Activated T-helper 2 cell treated with anti-CD3 and anti-CD28 coated beads, Interferon-gamma antibody, Interleukin-2, Interleukin-4, amounts not matched to agents 10 μg/mL and 5 μg/mL and 100 μg/mL, durations not matched to agents 14 hours and 24 hours and 36 hours (primary cell): Measurements from ENCODE around the gene CCT2. TPM values are rescaled to one million over a fixed set of nuclear protein-coding genes. Genes with fewer than 3 reads are reported as not detected.
"Not testable (repeated sequence)": the region's sequence is repeated elsewhere in the genome, so short reads cannot be mapped to it uniquely, and the experiment has no call there.

ENCODE experiments used
- DNase-seq: peaks from one replicate; pipeline ENCODE4 v3.0.0; 2021; ENCODE audit warnings: low spot score
- H3K27ac Mint-ChIP-seq: one replicate; pipeline ENCODE4 v1.8.0; 2021; ENCODE audit warnings: mixed read lengths
- H3K27me3 Mint-ChIP-seq: one replicate; pipeline ENCODE4 v1.8.0; 2021; ENCODE audit warnings: low read depth, mixed read lengths
- H3K36me3 Mint-ChIP-seq: one replicate; pipeline ENCODE4 v1.8.0; 2021; ENCODE audit warnings: low read depth, mixed read lengths
- H3K4me1 Mint-ChIP-seq: one replicate; pipeline ENCODE4 v1.8.0; 2021; ENCODE audit warnings: low read depth, mixed read lengths
- H3K4me3 Mint-ChIP-seq: one replicate; pipeline ENCODE4 v1.8.0; 2021; ENCODE audit warnings: low read depth, mild to moderate bottlenecking, moderate library complexity, mixed read lengths
- H3K9me3 Mint-ChIP-seq: one replicate; pipeline ENCODE4 v1.8.0; 2021; ENCODE audit warnings: mixed read lengths
- intact Hi-C: fragments of 100-400 bp; cut with micrococcal nuclease; formaldehyde crosslinking; loops from one replicate; pipeline ENCODE4 v1.15.1; 2023
- total RNA-seq: library from RNA; stranded (reverse); gene quantifications from 2 replicates; pipeline ENCODE4 v1.2.3, GENCODE V29; 2022

The CCT2 gene
- total RNA-seq, 1 donor from 2014 or later = 409 TPM

DNA sequence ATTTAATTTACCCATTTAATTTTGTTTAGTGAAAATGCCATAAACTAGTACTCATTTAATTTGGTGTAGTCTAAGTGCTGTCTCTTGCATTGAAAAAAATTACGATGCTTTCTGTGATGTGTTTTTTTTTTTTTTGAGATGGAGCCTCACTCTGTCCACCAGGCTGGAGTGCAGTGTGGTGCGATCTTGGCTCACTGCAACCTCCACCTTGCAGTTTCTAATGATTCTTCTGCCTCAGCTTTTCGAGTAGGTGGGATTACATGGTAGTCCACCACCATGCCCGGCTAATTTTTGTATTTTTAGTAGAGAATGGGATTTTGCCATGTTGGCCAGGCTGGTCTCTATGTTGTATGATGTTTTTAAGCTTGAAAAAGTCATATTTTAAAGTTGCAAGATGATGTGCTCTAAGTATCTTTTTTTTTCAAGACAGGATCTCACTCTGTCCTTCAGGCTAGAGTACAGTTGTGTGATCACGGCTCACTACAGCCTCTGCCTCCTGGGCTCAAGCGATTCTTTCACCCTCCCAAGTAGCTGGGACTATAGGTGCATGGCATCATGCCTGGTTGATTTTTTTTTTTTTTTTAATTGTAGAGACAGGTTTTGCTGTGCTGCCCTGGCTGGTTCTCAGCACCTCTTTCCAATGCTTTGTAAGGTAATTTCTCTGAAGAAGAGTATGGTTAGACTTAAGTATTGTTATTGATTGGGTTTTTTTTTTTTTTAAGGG lies 16.9 kb downstream of the CCT2 start:
- H3K4me1 Mint-ChIP-seq = no peaks in the 10 kb centered on the region
- intact Hi-C loops = no loop called here
- peaks cover 56% of the 10 kb centered on the region for H3K36me3 Mint-ChIP-seq
- no peak overlapping the region for H3K4me3 Mint-ChIP-seq
- no peak overlapping the region for H3K27ac Mint-ChIP-seq
- peaks cover 2% of the 10 kb centered on the region for H3K27me3 Mint-ChIP-seq
- peaks cover 4% of the 10 kb centered on the region for H3K9me3 Mint-ChIP-seq
- DNase-seq = no peak

DNA sequence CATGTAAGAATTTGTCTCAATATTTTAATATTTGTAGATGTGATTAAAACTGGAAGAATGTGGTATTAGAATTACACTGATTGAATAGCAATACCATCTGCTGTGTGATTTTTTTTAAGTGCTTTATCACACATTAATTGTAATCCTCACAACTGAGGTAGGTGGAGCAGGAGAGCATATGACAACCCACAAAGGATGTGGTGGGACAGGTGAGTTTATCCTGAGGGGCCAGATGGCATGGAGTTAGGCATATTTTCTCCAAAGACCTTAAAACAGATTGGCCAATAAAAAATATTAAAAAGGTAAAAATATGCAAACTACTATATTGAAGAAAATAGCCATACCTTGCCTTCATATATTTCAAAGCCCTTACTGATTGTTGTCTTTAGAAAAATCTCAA lies 17.7 kb downstream of the CCT2 start:
- DNase-seq = no peak

DNA sequence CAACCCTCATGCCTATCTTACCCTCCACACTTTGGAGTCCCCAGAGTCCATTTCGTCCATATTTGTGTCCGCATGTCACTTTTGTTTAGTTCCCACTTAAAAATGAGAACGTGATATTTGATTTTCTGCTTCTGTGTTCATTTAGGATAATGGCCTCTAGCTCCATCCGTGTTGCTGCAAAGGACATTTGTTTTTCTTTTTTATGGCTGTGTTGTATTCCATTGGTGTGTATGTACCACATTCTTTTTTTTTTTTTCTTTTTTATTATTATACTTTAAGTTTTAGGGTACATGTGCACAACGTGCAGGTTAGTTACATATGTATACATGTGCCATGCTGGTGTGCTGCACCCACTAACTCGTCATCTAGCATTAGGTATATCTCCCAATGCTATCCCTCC lies 18.3 kb downstream of the CCT2 start:
- H3K4me1 Mint-ChIP-seq, intact Hi-C loops, H3K27me3 Mint-ChIP-seq, DNase-seq, H3K27ac Mint-ChIP-seq, H3K9me3 Mint-ChIP-seq, H3K4me3 Mint-ChIP-seq: not testable (repeated sequence)
- peaks cover 43% of the 10 kb centered on the region for H3K36me3 Mint-ChIP-seq

More for the DNA sequence above, 17.7 kb downstream of the CCT2 start:
- H3K36me3 Mint-ChIP-seq = peaks cover 49% of the 10 kb centered on the region
- no peaks in the 10 kb centered on the region for H3K4me1 Mint-ChIP-seq
- no peak overlapping the region for H3K27ac Mint-ChIP-seq
- H3K4me3 Mint-ChIP-seq = no peak overlapping the region
- intact Hi-C loops = no loop called here
- H3K27me3 Mint-ChIP-seq = peaks cover 2% of the 10 kb centered on the region
- H3K9me3 Mint-ChIP-seq = peaks cover 4% of the 10 kb centered on the region

DNA sequence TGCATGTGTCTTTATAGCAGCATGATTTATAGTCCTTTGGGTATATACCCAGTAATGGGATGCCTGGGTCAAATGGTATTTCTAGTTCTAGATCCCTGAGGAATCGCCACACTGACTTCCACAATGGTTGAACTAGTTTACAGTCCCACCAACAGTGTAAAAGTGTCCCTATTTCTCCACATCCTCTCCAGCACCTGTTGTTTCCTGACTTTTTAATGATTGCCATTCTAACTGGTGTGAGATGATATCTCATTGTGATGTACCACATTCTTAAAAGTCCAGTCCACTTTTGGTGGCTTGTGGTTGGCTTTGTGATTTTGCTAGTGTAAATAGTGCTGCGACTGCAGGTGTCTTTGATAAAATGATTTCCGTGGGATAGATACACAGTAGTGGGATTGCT lies 19.0 kb downstream of the CCT2 start:
- DNase-seq, H3K27ac Mint-ChIP-seq, H3K4me1 Mint-ChIP-seq, intact Hi-C loops, H3K4me3 Mint-ChIP-seq, H3K9me3 Mint-ChIP-seq: not testable (repeated sequence)
- H3K36me3 Mint-ChIP-seq = peaks cover 38% of the 10 kb centered on the region
- H3K27me3 Mint-ChIP-seq = peaks cover 11% of the 10 kb centered on the region

DNA sequence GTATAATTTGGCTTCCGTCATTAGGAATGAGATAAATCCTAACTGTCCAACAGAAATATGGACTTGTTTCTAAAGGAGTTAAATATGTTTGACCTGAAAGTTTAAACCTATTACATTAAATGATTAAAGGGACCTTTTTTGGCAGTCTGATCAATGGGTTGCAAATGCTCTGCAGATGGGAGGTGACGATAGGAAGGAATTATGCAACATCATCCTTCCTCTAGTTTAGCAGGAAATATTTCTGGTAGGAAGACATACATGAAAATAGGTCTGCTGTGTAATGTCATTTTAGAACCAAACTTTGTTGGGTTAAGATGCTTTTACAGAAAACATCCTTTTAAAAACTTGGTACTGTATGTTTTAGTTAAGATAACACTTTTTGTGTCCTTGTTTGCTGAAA lies 22.9 kb downstream of the CCT2 start:
- peaks cover 6% of the 10 kb centered on the region for H3K36me3 Mint-ChIP-seq
- H3K27me3 Mint-ChIP-seq = peaks cover 15% of the 10 kb centered on the region
- no peaks in the 10 kb centered on the region for H3K4me1 Mint-ChIP-seq
- no peaks in the 10 kb centered on the region for H3K9me3 Mint-ChIP-seq
- no peak for DNase-seq
- intact Hi-C loops = no loop called here
- no peak overlapping the region for H3K27ac Mint-ChIP-seq
- no peak overlapping the region for H3K4me3 Mint-ChIP-seq

DNA sequence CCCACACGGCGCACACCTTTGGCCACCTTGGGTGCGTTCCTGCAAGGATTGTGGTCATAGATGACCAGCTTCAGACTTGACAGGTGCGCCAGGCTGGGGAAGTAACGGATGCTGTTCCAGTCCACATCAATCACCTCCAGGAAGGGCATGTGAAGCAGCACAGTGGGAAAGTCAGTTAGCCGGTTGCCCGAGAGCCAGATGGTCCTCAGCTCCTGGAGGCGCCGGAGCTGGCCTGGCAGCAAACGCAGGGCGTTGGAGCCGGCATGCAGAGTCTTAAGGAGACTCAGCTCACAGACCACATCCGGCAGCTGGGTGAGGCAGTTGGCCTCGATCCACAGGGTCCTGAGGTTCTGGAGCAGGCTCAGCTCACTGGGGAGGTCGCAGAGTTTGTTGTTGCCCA lies 24.9 kb downstream of the CCT2 start:
- DNase-seq = no peak
- Mint-ChIP-seq H3K4me3 (no peak overlapping the region), H3K36me3 (no peaks in the 10 kb centered on the region), H3K9me3 (no peaks in the 10 kb centered on the region), H3K27ac (no peak overlapping the region), H3K4me1 (no peaks in the 10 kb centered on the region), H3K27me3 (peaks cover 17% of the 10 kb centered on the region)
- intact Hi-C loops = no loop called here

DNA sequence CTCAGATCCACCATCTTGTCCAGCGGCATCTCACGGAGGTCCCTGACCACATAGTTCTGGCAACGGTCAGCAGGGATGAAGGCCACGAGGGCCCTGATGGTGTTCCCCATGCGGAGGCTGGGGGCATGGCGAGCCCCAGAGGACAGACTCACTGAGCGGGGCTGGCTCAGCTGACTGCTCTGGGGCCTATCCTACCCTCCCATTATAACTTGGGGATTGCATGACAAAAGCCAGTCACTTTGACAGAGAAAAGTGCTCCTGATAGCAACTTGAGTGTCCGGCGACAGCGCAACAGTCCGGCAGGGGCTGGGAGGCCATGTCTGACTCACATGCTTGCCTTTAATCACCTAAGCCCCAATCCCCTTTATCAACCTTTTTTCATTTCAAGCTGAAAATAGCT lies 25.5 kb downstream of the CCT2 start, which contains the start of gene LRRC10:
LRRC10 (minus strand) TSS at position 179 of the 400 bp plus-strand sequence; CDS start at position 110, 69 bp downstream.
- H3K4me3 Mint-ChIP-seq = no peak within 1 kb of the TSS
- intact Hi-C loops = no loop called here

DNA sequence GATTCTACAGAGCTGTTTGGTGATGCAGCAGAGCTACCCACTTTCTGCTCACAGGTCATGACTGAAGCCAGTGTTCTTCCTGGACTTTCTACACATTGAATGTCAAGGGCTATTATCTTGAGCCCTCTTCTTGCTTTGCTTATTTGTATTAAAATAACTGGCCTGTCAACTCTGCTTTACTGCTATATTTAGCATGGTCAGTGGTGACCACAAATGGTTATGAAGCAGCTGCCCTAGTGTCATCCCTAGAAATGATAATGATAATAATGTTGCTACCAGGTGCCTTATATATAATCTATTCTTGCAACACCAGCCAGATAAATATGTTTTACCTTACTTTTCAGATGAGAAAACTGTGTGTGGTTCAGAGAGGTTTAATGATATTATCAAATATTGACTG lies 28.1 kb downstream of the CCT2 start:
- no peak overlapping the region for H3K27ac Mint-ChIP-seq
- no peaks in the 10 kb centered on the region for H3K9me3 Mint-ChIP-seq

More for the DNA sequence above, 25.5 kb downstream of the CCT2 start, which contains the start of gene LRRC10:
- Mint-ChIP-seq H3K27ac (no peak within 1 kb of the TSS), H3K4me1 (no peaks in the 10 kb centered on the region), H3K27me3 (peaks cover 22% of the 10 kb centered on the region), H3K36me3 (no peaks in the 10 kb centered on the region), H3K9me3 (no peaks in the 10 kb centered on the region)
- DNase-seq = no peak

DNA sequence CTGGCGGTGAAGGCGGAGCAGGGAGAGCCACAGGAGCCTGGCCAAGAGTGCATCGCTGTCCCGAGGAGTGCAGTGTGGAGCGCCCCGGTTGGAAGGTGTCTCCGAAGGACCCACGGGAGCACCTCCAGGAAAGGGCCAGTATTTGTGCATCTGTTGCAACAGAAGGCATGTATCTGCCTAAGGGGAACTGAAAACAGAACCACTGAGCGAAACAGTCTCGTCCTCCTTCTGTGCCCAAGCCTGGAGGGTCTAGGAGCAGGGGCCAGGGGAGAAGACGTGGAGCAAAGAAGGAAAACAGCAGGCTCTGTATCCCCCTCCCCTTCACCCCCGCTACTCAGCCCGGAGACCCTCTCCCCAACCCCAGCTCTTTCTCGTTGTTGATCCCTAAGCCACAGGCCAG lies 30.8 kb downstream of the CCT2 start:
- peaks cover 15% of the 10 kb centered on the region for H3K27me3 Mint-ChIP-seq
- intact Hi-C loops = no loop called here
- no peaks in the 10 kb centered on the region for H3K36me3 Mint-ChIP-seq
- DNase-seq = no peak
- H3K9me3 Mint-ChIP-seq = no peaks in the 10 kb centered on the region
- H3K4me1 Mint-ChIP-seq = no peaks in the 10 kb centered on the region
- H3K27ac Mint-ChIP-seq = no peak overlapping the region
- no peak overlapping the region for H3K4me3 Mint-ChIP-seq

More for the DNA sequence above, 28.1 kb downstream of the CCT2 start:
- H3K4me1 Mint-ChIP-seq = no peaks in the 10 kb centered on the region
- no peaks in the 10 kb centered on the region for H3K36me3 Mint-ChIP-seq
- intact Hi-C loops = no loop called here
- H3K4me3 Mint-ChIP-seq = no peak overlapping the region
- peaks cover 21% of the 10 kb centered on the region for H3K27me3 Mint-ChIP-seq
- DNase-seq = no peak

DNA sequence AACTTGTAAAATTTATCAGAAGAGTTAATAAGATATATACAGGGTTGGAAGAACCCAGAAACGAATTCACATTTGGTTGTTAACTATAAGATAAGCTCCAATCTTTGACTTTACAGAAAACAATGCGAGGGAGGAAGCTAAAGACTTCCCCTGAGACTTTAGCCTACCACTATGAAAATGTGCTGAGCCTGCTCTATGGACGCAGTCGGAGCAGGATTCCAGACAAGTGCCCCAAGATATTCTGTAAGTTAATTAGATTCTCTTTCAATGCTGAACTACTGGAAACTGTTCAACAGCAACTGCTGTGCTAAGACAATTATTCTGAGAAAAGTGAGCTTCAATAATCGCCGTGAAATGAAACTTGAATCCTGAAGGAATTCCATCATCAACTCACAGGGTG lies 33.8 kb downstream of the CCT2 start:
- H3K4me3 Mint-ChIP-seq = no peak overlapping the region
- DNase-seq = no peak
- peaks cover 10% of the 10 kb centered on the region for H3K27me3 Mint-ChIP-seq
- no peaks in the 10 kb centered on the region for H3K9me3 Mint-ChIP-seq
- no peaks in the 10 kb centered on the region for H3K36me3 Mint-ChIP-seq
- no peaks in the 10 kb centered on the region for H3K4me1 Mint-ChIP-seq
- no peak overlapping the region for H3K27ac Mint-ChIP-seq
- intact Hi-C loops = no loop called here

DNA sequence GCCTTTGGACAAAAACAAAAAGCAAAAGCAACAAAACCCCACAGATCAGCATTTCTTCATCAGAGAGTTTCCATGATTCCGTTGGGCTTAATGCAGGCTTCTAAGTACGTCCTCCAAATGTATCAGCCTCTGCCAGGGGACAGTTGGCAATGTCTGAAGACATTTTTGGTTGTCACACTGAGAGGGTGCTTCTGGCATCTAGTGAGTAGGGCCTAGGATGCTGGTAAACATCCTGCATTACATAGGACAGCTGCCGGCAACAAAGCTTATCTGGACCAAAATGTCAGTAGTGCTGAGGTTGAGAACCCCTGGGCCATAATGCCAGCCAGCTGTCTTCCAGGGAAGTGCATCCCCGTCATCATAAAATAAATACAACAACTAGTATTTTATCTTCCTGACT lies 34.8 kb downstream of the CCT2 start:
- peaks cover 10% of the 10 kb centered on the region for H3K27me3 Mint-ChIP-seq
- intact Hi-C loops = no loop called here
- H3K4me3 Mint-ChIP-seq = no peak overlapping the region
- H3K36me3 Mint-ChIP-seq = no peaks in the 10 kb centered on the region
- H3K9me3 Mint-ChIP-seq = no peaks in the 10 kb centered on the region
- no peaks in the 10 kb centered on the region for H3K4me1 Mint-ChIP-seq
- DNase-seq = no peak
- H3K27ac Mint-ChIP-seq = no peak overlapping the region

DNA sequence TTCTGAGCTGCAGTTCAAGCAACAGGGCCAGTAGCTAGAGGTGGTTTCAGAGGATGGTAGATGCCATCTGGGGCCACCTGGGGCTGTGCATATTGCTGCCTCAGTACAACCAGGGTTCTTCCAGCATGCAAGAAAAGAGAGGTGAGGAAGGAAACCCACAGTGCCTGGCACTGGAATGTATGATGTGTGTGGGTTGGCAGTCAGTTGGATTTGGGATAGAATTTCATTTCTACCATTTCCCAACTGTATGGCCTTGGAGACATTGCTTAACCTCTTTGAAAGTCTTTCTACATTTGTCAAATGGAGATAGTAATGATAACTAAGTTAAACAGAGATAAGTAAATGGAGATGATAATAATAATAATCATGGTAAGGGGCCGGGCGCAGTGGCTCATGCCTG lies 35.7 kb downstream of the CCT2 start:
- no peaks in the 10 kb centered on the region for H3K9me3 Mint-ChIP-seq
- DNase-seq = no peak
- intact Hi-C loops = no loop called here
- no peak overlapping the region for H3K27ac Mint-ChIP-seq
- H3K36me3 Mint-ChIP-seq = no peaks in the 10 kb centered on the region
- peaks cover 3% of the 10 kb centered on the region for H3K27me3 Mint-ChIP-seq
- no peak overlapping the region for H3K4me3 Mint-ChIP-seq
- H3K4me1 Mint-ChIP-seq = no peaks in the 10 kb centered on the region

DNA sequence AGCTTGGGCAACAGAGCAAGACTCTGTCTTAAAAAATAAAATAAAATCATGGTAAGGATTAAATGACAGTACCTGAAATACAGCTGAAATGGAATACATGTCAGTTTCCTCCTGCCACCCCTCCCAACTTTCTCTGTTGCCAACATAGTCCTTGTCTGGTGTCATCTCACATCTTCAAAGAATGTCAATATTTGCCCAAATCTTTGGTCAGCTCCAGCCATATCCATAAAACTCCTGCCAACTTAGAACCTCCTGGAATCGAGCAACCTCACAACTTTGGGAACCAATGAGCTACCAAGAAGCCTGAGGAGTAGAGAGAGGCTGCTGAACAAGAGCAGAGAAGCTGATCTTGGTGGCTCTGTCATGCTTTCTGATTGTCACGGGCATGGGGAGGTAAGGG lies 36.3 kb downstream of the CCT2 start:
- DNase-seq = no peak
- H3K9me3 Mint-ChIP-seq = no peaks in the 10 kb centered on the region
- H3K27me3 Mint-ChIP-seq = peaks cover 3% of the 10 kb centered on the region
- H3K4me1 Mint-ChIP-seq = no peaks in the 10 kb centered on the region
- H3K4me3 Mint-ChIP-seq = no peak overlapping the region
- intact Hi-C loops = no loop called here
- H3K36me3 Mint-ChIP-seq = no peaks in the 10 kb centered on the region
- H3K27ac Mint-ChIP-seq = no peak overlapping the region
